Measurements from ENCODE around the gene SV2C.
"Not testable (repeated sequence)": the region's sequence is repeated elsewhere in the genome, so short reads cannot be mapped to it uniquely, and the experiment has no call there.

DNA sequence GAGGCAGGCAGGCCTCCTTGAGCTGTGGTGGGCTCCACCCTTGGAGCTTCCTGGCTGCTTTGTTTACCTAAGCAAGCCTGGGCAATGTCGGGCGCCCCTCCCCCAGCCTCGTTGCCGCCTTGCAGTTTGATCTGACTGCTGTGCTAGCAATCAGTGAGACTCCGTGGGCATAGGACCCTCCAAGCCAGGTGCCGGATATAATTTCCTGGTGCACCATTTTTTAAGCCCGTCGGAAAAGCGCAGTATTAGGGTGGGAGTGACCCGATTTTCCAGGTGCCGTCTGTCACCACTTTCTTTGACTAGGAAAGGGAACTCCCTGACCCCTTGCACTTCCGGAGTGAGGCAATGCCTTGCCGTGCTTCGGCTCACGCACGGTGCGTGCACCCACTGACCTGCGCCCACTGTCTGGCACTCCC, 45.4 kb upstream of the SV2C start:
- TF ChIP-seq, protein P1, sequence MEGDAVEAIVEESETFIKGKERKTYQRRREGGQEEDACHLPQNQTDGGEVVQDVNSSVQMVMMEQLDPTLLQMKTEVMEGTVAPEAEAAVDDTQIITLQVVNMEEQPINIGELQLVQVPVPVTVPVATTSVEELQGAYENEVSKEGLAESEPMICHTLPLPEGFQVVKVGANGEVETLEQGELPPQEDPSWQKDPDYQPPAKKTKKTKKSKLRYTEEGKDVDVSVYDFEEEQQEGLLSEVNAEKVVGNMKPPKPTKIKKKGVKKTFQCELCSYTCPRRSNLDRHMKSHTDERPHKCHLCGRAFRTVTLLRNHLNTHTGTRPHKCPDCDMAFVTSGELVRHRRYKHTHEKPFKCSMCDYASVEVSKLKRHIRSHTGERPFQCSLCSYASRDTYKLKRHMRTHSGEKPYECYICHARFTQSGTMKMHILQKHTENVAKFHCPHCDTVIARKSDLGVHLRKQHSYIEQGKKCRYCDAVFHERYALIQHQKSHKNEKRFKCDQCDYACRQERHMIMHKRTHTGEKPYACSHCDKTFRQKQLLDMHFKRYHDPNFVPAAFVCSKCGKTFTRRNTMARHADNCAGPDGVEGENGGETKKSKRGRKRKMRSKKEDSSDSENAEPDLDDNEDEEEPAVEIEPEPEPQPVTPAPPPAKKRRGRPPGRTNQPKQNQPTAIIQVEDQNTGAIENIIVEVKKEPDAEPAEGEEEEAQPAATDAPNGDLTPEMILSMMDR (optimal IDR thresholded peaks at IDR 0.05 in 1 of 3, IDR thresholded peaks at IDR 0.05 in 1 of 3, conservative IDR thresholded peaks at IDR 0.05 in 1 of 3; ENCODE audit: extremely low read depth in 1 of 3, insufficient read depth in 2 of 3, low read length in 3 of 3) = not testable (repeated sequence)
- TF ChIP-seq EZH2 (IDR thresholded peaks at IDR 0.05; ENCODE audit: low read length) = not testable (repeated sequence)

All from keratinocyte (primary cell).